Hematopoietic multipotent progenitor cell treated with erythropoietin and hydrocortisone succinate and interleukin-3 and kit ligand, for 8 days (in vitro differentiated cells): Measurements from ENCODE around the gene PTPRM.

ENCODE experiments used
- DNase-seq: peaks from one replicate; pipeline ENCODE4 v3.0.0-alpha.2; 2015

Gene PTPRM

DNA sequence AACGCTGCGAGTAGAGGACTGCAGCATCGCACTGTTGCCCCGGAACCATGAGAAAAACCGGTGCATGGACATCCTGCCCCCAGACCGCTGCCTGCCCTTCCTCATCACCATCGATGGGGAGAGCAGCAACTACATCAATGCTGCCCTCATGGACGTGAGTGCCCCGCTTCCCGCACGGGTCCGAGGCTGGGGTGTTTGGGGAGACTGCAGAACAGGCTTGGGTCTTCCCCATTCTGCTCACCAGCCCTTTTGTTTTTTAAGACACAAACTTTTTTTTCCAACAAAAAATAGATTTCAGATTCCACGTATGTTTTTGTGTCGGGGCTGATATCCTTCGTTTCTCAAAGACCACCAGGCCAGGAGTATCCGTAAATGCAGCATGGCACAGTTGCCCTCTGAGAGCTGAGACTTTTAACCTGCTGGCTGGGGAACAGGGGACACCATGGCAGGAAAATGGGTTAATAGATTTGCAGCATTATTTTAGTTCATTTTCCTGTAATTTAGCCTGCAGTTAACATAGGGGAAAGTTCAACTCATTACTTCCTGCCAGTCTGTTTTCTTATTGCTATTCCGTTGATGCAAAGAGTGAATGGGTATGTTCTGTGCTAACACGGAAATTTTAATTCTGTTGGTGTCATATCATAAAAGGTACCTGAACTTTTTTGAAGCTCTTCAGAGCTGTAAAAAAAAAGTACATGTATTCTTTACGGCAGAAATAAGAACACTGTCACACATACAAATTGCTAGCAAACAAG, 812.2 kb downstream of the PTPRM start:
- no peak for DNase-seq

DNA sequence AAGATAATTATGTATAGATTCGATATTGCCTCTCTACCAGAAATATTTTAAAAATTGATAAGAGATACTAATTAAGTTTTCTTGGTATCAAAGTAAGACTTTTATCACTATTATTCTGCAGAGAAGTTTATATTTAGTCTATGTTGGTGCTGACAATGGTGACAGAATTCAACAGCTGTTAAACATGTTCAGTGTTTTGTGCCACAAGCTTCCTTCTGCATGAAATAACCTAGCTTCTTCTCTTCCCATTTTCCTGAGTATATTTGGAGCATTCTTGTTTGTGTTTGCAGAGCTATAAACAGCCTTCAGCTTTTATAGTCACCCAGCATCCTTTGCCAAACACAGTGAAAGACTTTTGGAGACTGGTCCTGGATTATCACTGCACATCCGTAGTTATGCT, 812.9 kb downstream of the PTPRM start:
- DNase-seq, result no peak

DNA sequence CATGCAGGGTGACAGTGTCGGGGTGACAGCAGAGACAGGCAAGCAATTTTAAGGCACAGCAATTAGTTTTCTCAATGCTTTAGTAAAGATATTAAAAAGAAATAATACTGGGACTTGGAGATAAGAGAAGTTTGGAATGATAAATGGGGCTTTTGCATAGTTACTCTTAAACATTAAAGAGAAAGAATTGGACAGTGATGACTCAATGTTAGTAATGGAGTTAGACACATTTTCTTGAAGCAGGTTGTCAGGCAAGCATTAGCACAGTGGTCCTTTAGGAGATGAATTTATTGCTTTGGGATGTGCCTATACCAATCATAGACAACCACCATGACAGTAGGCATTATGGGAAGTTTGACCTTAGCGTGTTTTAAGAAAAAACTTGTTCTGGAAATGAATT, 813.8 kb downstream of the PTPRM start:
- no peak for DNase-seq

DNA sequence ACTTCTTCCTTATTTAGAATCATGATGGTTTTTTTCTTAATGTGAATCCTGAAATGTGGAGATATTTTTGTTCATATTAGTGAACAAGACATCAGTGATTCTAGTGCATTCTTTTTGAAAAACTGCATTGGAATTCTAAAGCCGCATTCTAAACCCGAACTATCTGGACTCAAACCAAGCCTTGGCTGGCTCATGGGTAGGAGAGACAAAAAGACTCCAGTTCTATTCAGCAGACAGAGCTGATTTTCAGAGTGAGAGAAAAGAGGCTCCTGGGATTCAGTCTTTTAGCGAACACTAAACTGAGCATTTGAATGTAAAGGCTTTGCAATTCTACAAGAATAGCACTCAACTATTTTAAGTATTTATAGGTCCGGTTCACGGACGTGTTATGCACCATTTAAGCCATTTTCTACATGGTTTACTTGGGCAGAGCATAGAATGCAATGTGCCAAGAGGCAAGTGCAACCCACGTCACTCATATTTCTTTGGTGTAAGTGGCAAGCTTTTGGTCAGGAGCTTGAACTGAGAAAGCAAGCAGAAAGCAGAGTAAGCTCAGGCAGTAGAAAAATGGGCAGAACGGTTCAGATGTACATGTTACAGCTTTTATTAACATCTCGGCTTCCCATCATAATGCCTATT, 814.8 kb downstream of the PTPRM start:
- DNase-seq, result no peak

DNA sequence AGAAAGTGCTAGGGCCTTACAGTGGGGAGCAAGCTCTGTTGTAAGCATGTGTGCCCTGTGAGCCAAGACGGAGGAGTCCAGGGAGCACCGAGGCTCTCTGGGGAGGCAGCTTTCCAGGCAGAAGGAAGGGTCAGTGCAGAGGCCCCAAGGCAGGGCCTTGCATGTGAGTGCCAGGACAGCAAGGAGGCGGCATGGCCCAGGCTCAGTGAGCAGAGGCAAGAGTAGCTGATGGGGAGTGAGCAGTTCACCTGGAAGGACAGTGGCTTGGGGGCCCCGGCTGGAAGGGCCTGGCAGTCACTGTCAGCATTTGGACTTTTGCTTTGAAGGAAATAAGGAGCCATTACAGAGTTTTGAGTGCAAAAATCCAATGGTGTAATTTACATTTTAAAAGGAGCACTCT, 818.3 kb downstream of the PTPRM start:
- DNase-seq, result no peak

DNA sequence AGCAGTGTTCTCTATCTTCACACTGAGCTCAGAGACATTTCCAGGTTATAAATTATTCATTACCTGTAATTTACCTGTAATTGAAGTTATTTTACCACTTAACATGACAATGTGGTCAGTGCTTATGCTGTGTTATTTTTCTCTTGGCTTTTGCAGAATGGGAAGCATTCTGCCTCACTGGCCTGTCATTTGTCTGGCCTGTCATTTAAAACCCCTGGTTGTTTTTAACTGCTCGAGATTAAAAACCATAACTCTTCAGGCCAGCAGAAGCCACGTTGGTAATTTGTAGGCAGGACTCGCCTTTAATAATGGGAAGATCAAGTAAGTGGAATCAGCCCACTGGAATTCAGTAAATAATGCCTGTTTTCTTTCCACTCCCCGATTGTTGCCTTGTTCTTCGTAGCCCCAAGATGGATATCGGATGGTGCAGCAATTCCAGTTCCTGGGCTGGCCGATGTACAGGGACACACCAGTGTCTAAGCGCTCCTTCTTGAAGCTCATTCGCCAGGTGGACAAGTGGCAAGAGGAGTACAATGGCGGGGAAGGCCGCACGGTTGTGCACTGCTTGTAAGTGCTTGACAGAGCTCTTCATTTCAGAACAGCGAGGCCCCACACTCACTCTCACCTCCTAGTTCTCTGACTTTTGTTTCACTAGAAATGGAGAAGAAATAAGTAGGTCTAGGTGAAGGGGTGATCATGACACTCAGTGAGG, 819.7 kb downstream of the PTPRM start:
- DNase-seq, result no peak

DNA sequence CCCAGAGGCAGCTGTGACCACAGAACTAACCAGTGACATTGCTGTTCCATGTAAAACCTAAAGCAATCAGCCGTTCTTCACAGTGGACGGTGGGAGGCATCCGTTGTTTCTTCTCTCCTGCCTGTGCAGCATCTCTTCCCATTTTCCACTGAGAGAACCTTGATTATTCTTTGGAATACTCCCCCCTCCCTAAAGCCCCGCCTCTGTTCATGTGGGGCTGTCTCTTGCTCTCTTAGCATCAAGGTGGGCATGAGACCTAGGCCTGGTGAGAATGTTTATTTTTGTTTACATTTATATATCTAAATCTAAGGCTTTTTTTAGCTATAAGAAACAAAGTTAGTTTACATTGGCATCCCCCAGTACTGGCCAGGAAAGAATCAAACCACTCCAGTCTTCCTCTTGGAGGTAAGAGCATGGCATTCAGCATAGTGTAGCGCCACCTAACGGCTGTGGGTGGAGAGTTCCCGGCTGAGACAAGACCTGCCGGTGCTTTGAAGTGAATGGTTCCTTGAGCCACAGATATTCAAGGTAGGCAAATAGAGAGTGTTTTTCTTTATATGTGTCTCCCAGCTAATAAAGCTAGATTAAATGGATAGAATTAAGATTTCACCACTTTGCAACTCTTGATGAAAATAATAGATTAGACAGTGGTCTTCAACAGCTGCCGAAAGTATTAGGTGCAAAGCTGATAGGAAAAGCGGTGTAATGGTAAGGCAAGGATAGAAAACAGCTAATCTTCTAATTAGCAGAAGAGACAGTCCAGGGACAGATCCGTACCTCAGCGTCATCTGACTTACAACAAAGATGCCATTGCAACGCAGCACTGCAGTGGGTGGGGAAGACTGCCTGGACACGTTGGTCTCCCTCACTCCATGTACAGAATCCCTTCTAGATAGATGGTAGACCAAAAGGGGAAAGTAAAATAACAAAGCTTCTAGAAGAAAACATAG, 822.5 kb downstream of the PTPRM start:
- peak; percentile 50 for DNase-seq

DNA sequence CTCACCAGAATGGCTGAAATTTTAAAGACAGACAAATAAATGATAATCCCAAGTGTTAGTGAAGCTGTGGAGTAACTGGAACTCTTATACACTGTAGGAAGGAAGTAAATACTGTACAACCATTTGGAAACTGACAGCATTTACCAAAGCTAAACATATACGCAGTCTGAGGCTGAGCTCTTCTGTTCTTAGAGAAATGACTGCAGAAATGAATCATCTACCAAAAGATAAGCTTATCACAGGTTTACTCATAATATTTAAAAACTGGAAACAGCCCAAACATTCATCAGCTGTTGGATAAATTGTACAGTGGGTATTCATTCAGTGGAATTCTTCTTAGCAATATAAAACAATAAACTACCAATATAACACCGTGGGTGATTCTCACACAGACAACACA, 824.0 kb downstream of the PTPRM start:
- DNase-seq, result no peak

DNA sequence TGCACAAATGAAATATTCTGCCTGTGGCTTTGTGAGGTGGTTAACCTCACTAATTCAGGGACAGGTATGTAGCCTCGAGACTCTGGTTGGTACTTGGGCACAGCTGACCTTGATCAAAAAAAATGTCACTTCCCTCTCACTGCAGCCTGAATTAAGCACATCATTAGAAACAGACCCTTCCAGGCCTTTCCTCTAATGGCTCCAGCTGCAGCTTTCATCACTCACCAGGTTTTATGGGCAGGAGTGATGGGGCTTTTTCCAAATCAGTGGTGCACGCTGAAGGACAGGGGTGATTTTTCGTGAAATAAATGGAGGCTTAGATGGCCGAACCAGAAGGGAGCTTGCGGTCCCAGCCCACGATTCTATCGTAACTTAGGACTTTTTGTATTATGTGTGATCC, 829.1 kb downstream of the PTPRM start:
- DNase-seq, result no peak

DNA sequence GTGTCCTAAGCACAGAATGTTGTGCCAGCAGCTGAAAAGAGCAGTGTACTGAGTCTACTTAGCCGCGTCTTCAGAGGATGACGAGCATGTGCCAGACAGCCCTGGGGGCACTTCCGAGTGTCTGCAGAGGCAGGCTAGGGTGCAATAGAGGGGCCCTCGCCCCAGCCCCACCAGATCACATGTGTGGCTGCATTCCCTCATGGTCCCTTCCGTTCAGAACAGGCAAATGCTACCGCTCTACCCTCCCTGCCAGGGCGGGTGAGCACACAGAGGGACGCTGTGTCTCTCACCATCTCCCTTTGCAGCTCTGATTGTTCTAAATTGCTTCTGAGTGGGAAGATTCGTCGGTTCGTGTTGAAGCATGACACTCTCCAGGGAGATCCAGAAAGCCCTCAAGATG, 829.9 kb downstream of the PTPRM start:
- no peak for DNase-seq

DNA sequence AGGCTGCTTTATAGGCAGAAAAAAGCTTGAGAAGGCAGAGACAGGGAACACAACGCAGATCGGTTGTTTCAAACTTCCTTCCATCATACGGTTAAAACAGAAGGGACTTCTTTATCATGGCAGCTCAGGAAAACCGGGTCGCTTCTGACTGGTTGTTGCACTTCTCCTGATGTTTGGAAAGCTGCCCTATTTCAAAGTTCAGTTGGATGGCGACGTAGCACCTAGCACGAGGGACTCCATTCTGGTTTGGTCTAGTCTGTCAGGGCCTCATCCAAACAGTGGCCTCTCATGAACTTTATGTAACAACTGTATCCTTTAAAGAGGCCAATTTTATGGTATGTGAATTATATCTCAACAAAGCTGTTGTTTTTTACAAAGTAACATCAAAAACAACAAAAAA, 832.0 kb downstream of the PTPRM start:
- DNase-seq, result no peak

DNA sequence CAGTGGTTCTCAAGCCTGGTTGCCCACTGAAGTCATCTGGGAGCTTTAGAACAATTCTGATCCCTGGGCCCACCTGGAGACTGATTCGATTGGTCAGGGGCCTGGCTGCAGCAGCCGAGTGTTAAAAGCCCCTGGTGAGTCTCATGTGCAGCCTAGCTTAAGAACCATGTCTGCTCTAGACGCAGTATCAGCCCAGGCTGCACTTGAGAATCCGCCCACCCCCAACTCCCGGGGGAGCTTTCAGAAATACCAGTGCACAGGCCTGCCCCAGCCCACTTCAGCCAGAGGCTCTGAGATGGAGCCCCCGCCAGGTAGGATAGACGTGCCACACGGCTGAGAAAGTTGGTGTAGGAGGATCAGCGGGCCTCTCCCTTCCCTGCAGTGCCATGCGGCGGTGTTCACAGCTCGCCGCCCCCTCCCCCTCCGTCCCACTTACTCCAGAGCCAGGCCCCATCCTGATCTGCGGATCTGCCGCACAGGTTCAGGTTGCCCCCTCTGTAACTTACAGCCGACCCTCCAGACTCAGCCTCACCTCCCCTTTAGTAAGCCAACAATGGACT, 833.2 kb downstream of the PTPRM start:
- DNase-seq, result no peak

DNA sequence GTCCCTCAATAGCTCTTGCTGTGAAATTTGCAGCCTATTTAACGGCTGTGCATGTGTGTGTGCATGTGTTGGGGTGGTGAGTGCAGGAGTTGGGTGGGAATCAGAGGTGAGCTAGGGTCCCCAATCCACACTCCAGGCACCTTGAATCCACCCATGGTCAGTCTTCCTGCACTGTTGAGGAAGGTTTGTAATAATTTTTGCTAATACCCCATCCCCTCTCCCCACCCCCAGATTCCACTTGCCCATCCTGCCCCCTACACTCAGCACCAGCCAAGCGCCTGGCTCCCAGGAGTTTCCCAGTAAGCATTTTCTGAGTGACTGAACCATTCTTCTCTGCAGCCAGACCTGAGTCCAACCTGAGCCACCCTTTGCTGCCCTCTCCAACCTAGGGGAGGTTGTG, 833.7 kb downstream of the PTPRM start:
- DNase-seq, result no peak

DNA sequence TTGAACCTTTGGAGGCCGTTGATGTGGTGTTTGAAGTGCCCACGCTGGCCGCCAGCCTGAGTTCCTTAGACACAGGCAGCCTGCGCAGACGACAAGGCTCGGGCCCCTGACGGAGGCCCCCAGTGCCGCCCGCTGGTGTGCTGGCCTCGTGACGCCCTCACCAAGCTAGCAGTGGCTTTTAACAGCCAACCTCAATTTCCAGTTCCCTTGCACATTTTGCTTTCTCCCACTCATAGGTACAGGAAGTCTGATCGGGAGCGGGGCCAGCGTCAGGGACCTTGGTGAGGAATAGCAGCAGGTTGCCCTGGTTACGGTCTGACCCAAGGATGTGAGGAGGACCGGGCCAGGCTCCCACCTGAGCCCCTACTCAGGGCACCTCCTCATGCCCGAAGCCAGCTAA, 834.5 kb downstream of the PTPRM start:
- DNase-seq, result no peak

DNA sequence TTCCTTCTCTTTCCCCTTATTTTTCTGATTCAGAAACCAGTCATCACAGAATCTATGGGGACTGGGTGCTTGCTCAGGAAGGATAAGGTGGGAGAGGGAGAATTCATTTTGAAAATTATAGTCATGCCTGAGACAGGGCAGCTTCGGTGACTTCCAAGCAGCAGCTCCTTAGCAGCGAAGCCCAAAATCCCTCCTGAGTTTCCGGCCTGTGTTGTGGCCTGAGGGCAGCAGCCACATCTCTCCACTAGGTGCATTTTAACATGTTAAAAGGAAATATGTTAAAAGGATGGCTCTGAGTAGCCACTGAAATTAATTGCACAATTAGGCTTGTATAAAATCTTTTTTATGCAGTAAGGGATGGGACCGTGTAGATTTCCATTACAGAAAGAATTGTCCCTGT, 835.1 kb downstream of the PTPRM start:
- no peak for DNase-seq

DNA sequence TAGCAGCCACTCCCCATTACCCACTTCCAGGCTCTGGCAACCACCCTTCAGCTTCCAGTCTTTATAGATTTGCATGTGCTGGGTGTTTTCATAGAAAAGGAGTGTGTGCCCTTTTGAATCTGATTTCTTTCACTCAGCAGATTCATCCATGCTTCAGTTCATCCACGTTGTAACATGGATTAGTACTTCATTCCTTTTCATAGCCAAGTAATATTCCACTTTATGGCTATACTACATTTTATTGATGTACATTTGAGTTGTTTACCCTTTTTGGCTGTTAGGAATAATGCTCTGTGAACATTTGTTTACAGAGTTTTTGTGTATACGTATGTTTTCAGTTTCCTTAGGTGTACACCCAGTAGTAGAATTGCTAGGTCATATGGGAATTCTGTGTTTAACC, 836.6 kb downstream of the PTPRM start:
- DNase-seq, result no peak

DNA sequence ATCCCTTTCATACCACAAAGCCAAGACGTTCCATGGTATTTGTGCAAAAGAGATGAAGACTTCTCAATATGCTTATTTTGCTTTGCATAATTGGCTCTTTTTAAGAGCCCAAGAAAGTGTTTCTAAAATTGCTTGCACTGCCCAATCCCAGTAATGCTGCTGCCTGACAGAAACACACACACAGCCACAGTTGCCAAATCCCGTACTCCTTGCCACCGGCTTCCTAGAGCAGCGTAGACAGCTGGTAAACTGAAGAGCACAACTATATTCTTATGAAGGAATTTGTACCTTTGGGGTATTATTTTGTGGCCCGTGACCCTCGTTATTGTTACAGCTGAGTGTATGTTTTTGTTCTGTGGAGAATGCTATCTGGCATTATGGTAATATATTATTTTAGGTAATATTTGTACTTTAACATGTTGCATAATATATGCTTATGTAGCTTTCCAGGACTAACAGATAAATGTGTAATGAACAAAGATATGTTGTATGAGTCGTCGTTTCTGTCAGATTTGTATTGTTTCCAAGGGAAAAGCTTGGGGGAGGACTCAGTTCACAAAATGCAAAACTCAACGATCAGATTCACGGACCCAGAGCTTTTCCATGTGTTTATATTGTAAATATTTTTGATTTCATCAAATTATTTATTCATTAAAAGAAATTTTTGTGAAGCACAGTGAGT, 839.2 kb downstream of the PTPRM start:
- DNase-seq, result no peak

DNA sequence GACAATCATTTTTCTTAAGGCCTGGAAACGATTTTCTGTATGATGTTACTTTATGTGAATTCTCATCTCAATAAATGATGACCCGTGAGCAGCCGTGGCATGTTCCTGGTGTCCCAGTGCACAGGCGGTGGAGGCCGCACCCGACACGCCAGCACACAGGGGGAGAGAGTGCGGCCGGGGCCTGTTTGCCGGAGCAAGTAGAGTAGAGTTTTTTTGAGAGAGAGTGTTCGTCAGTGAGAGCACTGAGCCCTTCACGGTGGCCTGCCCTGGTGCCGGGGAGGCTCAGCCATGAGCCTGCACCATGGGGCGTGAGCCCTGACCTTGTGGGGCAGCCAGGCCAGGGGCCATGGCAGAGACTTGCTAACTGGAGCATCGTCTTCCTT, 839.7 kb downstream of the PTPRM start:
- no peak for DNase-seq

DNA sequence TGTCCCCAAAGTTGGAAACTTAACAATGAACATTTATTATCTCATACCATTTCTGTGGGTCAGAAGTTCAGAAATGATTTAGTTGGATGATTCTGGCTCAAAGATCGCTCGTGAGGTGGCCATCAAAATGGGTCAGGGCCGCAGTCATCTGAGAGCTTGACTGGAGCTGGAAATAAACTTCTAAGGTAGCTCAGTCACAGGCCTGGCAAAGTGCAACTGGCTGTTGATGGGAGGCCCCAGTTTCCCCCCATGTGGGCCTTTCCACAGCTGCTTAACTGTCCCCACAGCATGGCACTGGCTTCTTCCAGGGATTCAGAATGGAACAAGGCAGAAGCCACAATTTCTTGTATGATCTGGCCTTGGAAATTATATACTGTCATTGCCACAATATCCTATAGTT, 842.0 kb downstream of the PTPRM start:
- DNase-seq, result no peak

DNA sequence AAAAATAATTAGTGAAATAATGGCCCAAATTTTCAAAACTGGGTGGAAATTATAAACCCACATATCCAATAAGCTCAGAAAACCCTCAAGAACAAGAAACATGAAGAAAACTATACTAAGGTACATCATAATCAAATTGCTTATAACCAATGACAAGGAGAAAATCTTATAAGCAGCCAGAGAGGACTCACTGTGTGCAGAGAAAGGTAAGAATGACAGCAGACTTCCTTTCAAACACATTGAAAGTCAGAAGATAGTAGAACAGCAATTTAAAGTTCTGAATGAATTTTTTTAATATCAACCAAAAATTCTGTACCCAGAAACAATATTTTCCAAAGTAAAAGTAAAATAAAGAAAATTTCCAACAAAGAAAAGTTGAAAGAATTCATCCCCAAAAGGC, 844.4 kb downstream of the PTPRM start:
- DNase-seq, result no peak

DNA sequence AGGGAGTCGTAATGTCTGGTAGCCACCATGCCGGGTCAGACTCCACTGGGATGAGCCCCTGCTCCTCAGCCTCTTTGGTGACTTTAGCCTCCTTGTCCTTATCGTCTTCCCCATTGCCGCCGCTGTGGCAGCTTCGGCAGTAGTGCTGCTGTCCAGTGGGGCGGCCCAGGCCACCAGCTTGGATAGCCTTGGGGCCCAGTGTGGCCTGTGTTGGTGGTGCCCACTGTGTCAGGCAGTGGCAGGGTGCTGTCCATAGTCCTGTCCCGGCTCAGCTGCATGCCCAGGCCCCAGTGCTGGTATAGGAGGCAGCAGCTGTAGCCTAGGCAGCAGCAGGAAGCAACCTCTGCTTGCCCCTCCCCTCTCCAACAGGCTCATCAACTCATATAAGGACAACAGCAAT, 845.0 kb downstream of the PTPRM start:
- DNase-seq, result no peak

DNA sequence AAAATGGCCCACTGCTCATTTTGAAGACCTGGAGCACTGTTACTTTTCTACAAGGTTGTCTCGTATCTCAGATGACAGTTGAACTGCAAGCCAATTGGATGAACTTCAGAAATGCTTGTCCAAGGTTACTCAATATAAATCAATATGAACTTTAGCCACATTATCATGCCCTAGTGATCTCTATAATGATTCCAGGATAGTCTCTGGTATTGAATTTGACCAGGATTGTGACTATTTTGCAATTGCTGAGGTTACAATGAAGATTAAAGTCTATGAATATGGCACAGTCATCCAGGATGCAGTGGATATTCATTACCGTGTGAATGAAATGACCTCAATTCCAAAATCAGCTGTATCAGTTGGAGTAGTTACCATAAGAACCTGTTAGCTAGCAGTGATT, 846.1 kb downstream of the PTPRM start:
- no peak for DNase-seq
